ENCODE measurements around the gene LAMA2.

LAMA2 gene

DNA sequence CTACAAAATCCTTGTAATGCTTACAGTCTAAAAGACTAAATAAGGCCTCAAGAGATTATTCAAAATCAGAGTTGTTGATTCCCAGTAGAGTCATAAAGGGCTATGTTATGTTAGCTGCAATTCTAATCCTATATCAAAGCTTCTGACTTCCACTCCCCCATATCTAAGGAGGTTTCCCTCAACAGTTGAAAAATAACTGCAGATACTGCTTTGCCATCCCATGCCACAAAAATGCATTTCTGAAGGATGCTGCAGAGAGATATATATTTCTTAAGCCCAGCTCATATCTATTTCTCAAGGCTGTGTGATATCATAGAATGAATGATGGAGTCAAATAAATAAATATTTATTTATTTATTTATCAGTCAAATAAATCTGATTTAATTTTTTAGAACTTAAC, 332.3 kb downstream of the LAMA2 start:
- DNase-seq (ENCODE audit: low read depth in 2 of 2) = no peak

DNA sequence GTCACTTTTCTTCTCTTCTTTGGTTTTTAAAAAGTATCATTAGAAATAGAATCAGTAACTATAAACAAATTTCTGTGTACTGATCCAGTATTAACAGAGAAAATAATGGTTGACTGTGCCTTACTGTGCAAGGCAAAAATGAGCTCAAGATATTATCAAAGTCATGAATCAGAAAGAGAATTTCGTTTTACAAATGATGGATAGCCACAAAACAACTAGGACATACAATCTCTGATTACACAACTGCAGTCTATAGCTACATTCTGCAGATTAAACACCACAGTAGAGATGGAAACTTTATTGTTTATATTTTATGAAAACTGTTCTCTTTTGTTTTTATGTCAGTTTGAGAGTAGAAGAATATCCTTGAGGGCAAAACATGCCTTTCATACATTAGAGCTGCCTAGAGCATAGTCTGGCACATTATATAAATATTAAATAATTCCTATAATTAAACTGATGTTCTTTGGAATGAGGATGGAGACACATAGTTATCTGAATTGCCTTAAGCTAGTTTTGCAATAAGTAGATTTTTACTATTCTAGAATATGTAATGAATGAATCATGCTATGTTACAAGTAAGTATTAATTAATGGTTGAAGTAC, 333.1 kb downstream of the LAMA2 start:
- DNase-seq (ENCODE audit: low read depth in 2 of 2) = no peak

DNA sequence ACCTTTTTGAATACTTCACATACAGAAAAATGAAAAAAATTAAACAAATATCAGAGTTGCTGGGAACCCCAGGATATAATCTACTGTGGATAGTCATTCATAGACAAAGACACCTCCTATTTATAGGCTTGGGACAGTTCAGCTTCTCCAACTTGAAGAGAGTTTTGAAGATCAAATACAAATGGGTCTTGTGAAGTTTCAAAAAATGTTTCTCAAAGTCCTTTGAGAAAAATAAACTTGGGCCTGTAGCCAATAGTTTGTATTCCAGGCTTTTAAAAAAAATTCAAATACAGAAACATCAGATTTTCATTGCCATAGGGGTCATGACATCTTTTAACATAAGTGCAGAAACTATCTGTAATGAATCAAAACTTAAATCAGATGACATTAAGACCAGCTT, 334.8 kb downstream of the LAMA2 start:
- no peak for DNase-seq (ENCODE audit: low read depth in 2 of 2)

DNA sequence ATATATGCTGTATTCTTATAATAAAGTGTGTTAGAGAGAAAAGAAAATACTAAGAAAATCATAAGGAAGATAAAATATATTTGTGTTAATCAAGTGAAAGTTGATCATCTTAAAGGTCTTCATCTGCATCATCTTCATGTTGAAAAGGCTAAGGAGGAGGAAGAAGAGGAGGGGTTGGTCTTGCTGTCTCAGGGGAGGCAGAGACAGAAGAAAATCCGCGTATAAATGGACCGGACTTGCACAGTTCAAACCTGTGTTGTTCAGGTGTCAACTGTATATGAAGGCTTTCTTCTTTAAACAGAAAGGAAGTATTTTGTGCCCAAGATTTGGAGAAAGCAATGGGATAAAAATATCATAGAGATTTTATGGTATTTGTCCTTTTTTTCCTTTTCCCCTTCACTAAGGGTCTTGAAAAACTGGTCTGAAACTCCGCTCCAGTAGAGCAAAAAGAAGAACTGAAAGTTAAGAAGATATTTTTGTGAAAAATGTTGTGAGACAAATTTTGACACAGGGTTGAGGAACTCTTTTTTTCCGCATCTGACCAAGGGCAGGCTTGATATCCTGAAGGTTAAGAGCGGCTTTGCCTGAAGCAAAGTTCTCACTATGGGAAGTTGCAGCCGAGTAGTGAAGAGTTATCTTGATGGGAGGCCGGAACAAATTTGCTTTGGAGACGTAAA, 350.7 kb downstream of the LAMA2 start:
- no peak for DNase-seq (ENCODE audit: low read depth in 2 of 2)

DNA sequence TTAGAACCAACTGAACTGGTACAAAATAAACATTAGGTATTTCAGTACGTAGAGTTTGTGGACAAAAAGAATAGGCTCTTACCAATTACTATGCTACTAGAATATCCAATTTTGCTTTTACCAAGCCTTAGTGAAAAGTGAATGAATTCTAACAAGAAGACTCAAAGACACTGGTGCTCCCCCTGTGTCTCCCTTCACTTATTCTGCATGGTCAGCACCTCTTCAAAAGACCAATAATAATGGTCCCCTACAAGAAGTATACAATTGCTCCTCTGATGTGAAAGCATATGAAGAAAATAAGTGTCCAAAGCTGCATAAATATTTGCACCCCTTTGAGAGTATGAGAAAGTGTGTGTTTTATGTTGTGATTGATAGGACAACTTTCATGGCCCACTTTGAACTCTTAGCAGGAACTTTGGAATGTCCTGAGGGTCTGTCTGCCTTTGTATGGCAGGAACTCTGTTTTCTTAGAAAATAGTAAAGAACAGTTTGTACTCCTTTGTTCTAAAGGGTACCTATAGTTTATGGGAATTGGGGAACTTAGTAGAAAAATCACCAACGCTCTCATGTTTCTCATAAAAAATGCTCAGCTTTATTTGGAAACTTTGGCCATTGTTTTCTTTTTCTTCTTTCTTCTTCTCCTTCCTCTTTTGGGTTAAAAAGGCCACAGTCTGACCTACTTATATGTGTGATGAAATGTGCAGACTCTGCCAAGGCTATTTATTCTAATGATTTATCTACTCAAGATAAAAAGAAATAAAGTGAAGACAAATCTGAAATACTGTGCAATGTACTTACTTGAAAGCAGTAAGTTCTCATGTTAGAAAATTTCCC, 352.4 kb downstream of the LAMA2 start:
- no peak for DNase-seq (ENCODE audit: low read depth in 2 of 2)

DNA sequence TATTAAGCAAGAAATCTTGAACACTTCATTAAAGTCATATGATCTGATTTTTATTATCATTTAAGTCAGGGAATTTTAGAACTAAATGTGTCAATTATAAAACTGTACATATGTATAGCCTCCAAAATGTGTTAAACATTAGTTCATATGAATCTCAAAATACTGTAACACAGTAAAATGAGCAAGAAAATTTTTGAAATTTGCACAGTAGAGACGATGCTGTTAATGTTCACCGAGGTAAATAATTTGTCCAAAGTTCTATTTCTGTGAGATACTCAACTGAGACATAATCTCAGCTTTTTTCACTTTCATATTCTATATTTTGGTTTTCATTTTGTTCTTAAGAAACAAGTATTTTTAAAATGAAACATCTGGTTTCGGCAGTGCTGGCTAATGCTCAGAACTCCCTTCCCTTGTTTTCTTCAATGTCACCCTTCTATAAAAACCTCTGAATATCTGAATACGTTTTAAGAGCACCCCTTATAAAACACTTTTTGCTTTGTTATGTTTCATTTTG, 353.1 kb downstream of the LAMA2 start:
- DNase-seq (ENCODE audit: low read depth in 2 of 2) = no peak

DNA sequence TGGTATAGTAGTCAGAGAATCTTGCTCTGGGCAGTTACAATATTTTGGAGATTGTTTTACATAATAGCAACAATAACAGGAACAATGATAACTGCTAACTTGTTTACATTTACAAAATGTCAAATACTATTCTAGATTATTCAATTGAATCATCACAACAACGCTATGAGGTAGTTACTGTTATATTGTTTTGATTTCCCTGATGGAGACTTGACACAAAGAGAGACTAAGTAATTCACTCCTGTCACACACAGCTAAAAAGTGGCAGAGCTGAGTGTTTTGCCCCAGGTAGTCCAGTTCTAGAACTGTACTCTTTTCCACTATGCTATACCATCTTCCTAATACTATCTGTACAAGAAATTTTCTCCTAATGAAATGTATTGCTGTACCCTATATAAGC, 356.1 kb downstream of the LAMA2 start:
- no peak for DNase-seq (ENCODE audit: low read depth in 2 of 2)

DNA sequence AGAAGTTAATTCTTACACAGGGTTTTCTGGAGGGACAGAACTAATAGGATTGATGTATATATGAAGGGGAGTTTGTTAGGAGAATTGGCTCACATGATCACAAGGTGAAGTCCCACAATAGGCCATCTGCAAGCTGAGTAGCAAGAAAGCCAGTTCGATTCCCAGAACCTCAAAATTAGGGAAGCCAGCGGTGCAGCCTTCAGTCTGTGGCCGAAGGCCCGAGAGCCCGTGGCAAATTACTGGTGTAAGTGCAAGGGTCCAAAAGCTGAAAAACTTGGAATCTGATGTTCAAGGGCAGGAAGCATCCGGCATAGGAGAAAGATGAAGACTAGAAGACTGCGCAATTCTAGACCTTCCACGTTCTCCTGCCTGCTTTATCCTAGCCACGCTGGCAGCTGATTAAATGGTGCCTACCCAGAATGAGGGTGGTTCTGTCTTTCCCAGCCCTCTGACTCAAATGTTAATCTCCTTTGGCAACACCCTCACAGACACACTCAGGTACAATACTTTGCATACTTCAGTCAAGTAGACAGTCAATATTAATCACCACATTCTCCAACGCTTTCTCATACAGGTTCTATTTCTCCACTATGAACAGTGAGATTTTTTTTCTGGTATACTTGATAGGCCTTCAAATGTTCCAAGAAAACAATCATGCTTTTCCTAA, 357.0 kb downstream of the LAMA2 start:
- DNase-seq (ENCODE audit: low read depth in 2 of 2) = no peak

DNA sequence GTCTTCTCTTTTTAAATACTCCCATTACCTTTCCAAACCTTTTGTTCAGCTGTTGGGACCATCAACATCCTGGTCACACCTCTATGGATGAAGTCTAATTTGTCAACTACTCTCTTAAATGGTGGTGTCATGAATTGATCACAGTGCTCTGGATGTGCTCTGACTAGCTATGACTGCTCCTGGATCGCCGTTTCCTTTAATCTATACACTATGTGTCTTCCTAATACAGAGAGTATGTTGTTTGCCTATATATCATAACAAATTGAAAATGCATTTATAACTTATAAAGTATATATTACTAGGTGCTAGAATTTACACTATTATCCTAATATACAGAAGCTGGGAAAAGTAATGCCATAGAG, 357.5 kb downstream of the LAMA2 start:
- no peak for DNase-seq (ENCODE audit: low read depth in 2 of 2)

DNA sequence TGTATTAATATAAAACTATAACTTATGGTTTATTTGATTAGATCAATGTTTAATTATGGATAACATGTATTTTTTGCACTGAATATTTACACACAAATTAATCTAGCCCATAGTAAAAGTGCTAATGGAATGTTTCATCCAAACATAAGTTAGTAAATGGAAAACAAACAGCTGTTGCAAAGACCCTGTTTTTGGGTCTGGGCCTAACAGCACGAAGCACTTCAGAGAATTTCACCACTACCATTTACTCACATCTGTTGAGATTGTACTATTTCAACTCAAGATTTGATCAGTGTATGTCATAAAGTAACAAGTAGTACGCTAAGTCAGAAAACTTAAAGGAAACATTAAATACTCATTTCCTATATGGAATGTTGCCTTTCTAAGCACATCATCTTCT, 359.6 kb downstream of the LAMA2 start:
- DNase-seq (ENCODE audit: low read depth in 2 of 2) = no peak

DNA sequence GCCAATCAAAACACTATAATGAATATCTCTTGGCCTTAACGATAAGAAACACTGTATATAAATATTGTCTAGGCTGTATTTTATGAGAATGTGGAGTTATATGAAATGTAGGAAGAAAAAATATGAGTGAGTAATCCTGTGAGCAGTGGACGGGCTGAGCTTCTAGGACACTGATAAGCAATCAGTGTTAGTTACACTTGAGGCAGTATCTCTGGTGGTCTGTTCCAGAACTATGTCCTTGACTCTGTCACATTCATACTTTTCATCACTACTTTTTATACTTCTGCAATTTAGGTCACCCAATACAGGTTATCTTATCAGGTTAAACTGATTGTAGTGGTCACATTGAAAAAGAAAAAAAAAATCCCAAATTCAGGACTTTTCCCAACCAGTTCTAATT, 360.4 kb downstream of the LAMA2 start:
- no peak for DNase-seq (ENCODE audit: low read depth in 2 of 2)

DNA sequence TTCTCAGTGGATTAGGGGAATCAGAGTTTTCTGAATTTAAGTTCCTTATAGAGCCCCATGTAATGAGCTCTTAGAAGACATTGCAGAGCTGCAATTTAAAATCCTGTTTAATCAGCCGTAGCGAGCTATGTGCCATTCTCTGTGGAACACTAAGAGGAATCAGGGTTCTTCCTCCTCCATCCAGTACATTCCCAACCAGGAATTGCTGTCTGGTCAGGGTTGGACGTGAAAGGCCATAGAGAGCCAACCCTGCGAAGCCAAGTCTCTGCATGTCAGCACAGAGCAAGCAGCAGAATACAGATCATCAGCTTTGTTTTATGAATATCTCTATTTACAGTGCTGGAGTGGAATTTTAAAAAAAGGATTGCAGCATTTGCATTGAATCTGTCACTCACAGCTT, 366.0 kb downstream of the LAMA2 start:
- DNase-seq (ENCODE audit: low read depth in 2 of 2) = no peak

DNA sequence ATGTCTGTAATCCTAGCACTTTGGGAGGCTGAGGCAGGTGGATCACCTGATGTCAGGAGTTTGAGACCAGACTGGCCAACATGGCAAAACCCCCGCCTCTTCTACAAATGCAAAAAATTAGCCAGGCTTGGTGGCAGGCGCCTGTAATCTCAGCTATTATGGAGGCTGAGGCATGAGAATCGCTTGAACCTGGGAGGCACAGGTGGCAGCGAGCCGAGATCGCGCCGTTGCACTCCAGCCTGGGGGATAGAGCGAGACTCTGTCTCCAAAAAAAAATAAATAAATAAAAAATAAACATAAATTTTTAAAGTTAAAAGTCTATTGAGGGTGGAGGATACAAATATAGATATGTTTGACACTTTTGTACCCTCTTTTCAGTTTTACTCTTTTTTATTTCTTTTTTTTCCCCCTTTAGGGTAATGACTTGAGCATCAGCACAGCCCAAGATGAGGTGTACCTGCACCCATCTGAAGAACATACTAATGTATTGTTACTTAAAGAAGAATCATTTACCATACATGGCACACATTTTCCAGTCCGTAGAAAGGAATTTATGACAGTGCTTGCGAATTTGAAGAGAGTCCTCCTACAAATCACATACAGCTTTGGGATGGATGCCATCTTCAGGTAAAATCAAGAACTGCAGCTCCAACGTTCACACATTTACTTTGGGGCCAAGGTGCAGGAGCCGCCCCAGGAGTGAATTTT, 368.9 kb downstream of the LAMA2 start:
- peak; percentile 14 to 30 for DNase-seq (ENCODE audit: low read depth in 2 of 2)

DNA sequence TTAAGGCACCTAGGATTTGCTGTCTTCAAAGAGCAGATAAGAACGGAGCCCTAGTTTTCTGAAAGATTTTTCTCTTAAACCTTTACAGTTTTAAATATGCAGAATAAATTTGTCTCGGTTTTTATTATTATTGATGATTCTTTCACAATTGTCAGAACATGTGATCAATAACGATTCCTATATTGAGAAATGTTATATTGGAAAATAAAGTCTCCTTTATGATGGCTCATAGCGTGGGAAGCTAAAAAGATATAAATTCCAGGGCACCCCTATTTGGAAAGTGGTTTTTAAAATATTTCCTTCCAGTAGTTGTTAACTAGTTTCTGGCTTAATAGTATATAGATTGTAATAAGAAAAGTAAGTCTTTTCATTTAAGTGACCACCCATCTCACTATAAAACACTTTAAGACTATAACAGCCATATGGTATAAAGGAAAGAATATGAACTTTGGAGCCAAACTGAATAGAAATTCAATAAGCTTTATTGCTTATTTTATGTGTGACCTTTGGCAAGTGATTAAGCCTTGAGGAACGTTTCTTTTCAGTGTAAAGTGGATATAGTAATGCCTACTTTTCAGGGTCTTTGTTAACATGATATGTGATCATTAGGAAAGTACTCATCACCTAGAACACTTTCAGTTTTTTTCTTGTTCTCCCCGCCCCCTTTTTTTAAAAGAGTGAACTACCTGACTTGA, 369.6 kb downstream of the LAMA2 start:
- DNase-seq (ENCODE audit: low read depth in 2 of 2) = no peak

DNA sequence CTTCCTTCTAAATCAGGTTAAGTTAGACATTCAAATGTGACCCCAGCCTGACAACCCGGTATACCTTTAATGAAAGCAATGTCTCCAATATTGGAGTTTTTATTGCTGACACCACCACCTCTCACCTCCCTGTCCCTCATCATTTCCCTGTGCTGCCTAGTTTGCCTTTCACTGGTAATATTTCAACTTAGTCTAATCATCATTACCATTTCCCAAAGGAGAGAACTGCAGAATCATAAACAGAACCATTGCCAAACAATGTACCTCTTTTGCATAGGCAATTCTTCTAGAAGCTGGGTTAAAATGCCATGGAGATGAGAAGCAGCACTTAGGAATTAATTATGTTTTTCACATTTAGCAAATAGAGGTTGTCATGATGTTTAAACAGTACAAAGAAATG, 370.3 kb downstream of the LAMA2 start:
- DNase-seq (ENCODE audit: low read depth in 2 of 2) = no peak

DNA sequence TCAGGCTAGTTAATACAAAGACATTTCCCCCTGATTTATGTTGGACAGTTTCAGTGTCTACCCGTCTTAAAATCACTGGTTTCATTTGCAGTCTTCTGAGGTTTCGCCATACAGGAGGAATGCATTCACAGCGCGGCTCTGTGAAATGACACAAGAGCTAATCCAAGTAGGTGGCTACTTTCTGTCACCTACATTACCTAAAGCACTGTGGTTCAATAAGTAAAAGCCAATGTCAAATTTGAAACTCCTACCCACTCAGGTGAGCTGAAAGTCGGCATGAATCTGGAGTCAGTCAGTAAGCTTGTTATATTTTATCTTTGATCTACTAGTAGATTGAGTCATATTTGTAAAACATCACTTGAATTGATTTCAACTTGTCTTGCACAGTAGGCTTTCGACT, 370.8 kb downstream of the LAMA2 start:
- DNase-seq (ENCODE audit: low read depth in 2 of 2) = no peak

DNA sequence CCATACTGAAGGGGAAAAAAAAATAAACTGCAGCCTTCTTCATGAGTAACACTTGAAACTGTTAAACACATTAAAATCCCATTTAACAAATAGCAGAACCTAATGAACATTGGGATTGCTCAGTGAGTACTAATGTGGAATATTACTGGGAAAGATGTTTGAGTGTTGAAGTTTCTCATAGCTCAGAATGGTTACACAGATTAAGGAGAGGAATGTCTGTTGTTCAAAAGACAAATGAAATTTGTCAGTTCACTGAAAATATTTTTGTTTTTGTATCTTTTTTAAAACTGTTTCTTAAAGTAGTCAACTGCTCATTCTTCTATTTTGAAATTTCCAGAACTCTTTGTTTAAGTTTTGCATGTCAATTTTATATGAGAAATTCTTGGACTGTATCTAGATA, 374.3 kb downstream of the LAMA2 start:
- DNase-seq (ENCODE audit: low read depth in 2 of 2) = no peak

DNA sequence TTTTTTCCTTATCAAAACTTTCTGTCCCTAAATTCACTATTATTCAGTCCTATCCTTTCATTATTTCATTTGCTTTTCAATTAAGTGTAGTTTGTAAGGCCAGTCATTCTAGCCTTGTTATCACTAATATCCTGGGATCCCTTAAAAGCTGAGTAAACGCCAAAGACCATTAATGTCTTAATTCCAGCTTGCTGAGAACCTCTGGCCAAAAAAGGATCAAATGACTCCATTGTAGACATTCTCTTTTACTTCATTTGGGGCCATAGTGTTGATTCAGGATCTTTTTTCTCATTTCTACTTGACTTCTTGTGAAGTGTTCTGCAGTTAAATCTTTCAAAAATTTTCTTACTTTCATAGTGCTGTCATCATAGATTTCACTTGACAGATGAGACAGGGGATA, 379.7 kb downstream of the LAMA2 start:
- no peak for DNase-seq (ENCODE audit: low read depth in 2 of 2)

DNA sequence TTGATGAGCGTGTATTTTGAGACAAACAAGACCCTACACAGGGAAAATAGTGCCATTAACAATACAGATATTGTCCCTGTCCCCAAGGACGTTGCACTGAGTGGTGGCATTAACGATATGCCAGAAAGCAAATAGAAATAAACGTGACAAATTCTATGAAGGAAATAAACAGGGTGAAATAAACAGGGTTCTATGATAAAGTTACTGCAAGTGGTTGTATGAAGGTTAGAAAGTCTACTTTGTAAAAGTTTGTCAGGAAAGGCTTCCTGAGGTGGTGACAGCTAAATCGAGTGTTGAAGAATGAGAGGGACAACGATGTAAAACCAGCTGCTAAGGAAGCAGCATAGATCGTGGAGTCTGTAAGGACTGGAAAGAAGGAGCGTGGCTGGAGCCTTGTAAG, 380.2 kb downstream of the LAMA2 start:
- DNase-seq (ENCODE audit: low read depth in 2 of 2) = no peak

DNA sequence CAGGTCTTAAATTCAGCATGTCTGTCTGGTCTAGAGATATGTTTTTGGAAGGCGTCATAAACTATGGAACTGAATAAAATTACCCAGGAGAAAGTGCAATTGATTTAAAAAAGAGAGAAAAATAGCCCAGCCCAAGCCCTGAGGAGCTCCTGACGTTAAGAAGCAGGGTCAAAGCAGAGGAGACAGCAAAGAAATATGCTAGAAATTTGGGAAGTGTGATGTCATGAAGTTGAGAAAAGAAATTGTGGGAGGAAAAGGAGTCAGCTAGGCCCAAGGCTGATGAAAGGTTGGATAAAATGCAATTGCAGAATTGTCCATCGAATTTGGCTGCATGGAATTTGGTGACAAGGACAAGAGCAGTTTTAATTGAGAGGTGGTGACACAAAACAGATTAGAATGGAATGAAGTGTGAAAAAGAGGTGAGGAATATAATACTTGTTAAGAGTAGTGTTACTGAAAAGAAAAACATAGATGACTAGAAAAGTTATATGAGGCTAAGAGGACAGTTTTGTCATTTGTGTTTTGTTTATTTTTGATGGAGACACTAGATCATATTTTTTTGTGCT, 381.6 kb downstream of the LAMA2 start:
- DNase-seq (ENCODE audit: low read depth in 2 of 2) = no peak

DNA sequence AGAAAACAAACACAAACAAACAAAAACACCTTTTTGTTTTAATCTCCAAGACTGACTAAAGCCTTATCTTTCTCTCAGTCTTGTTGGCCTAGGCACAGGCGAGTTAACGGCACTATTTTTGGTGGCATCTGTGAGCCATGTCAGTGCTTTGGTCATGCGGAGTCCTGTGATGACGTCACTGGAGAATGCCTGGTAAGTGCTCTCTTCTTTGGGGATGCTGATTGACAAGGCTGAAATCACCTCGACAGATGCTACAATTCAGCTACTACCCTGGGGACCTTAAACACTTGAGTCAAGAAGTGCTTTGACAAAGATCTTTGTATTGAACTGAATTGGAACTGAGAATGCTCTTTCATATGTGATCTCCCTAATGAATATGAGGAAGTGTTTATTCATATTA, 384.1 kb downstream of the LAMA2 start:
- no peak for DNase-seq (ENCODE audit: low read depth in 2 of 2)
